K562 treated with DMSO at 1 percent for 12 hours (cell line): ENCODE results near the gene WIPI1. TPM values are rescaled to one million over a fixed set of nuclear protein-coding genes. Genes with fewer than 3 reads are reported as not detected.

ENCODE experiments used
- total RNA-seq: library from RNA; unstranded; fragments of 300-600 nt; gene quantifications from 2 replicates; pipeline ENCODE4 v1.2.3, GENCODE V29; 2022; ENCODE audit not compliant: insufficient read depth

The WIPI1 gene, protein sequence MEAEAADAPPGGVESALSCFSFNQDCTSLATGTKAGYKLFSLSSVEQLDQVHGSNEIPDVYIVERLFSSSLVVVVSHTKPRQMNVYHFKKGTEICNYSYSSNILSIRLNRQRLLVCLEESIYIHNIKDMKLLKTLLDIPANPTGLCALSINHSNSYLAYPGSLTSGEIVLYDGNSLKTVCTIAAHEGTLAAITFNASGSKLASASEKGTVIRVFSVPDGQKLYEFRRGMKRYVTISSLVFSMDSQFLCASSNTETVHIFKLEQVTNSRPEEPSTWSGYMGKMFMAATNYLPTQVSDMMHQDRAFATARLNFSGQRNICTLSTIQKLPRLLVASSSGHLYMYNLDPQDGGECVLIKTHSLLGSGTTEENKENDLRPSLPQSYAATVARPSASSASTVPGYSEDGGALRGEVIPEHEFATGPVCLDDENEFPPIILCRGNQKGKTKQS
- total RNA-seq, result 15.9 and 37.7 TPM in 2 replicates

DNA sequence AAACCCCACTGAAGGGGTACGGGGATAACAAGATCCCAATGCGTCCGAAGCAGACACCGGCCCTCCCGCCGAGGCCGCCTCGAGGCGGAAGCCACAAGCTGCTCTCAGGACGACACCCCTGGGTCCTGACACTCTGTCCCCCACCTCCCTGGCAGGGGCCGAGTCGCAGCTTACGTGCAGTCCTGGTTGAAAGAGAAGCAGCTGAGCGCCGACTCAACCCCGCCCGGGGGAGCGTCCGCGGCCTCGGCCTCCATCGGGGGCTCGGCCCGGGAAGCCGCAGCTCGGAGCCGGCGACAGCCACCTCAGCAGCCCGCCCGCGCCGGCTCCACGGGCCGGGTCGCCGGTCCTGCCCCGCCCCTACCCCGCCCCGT lies at the start of gene WIPI1:
TSS of gene WIPI1 (minus strand) at position 329 of the 371 bp plus-strand sequence. CDS start at position 254, 75 bp downstream.

Other genes starting within 250 kb of the WIPI1 start
- gene AMZ2, start 209.5 kb downstream of the WIPI1 start, total RNA-seq, result 26.3 and 43.4 TPM in 2 replicates
- not detected in 2 replicates for gene SLC16A6, start 166.4 kb downstream of the WIPI1 start, total RNA-seq
- 1.00 TPM in 1 of 2 replicates, not detected in the other for gene ARSG, start 166.0 kb downstream of the WIPI1 start, total RNA-seq
- 23.2 and 70.3 TPM in 2 replicates for gene PRKAR1A, start 54.9 kb upstream of the WIPI1 start, total RNA-seq
- not detected in 2 replicates for gene FAM20A, start 143.9 kb upstream of the WIPI1 start, total RNA-seq